Measurements from ENCODE around the gene SYNGR3. TPM values are rescaled to one million over a fixed set of nuclear protein-coding genes. Genes with fewer than 3 reads are reported as not detected.

SYNGR3 gene
- total and polyA plus RNA-seq, 2 donors, result 1.8 to 2.0 TPM

DNA sequence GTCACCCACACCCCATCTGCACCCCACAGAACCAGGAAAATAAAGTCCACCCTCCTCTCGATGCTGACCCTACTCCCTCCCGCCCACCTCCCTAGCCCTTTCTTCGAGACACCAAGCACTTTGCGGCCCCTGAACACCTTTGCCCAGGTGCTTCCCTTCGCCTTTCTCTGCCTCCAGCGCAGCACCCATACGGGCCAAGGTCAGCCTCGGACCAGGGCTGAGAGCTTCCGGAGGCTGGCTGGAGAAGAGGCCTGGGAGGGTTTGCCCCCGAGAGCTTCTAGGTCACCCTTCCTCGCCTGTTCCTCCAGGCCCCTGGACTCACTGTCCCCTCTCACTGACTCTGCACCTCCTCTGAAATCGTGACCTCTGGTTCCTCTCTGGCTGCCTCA lies 34.3 kb downstream of the SYNGR3 start:
- H3K36me3 ChIP-seq (ENCODE audit: insufficient read depth), result no peaks in the 10 kb centered on the region
- WGBS, result 91% methylated on average over 12 of the region's 12 CpGs
- DNase-seq (ENCODE audit: extremely low spot score), result no peak
- peak overlapping the region; percentile 46 for H3K27ac ChIP-seq (ENCODE audit: low read depth)
- H3K4me1 ChIP-seq (ENCODE audit: insufficient read depth), result no peaks in the 10 kb centered on the region
- no peak overlapping the region for H3K4me3 ChIP-seq (ENCODE audit: low read depth, low read length)

DNA sequence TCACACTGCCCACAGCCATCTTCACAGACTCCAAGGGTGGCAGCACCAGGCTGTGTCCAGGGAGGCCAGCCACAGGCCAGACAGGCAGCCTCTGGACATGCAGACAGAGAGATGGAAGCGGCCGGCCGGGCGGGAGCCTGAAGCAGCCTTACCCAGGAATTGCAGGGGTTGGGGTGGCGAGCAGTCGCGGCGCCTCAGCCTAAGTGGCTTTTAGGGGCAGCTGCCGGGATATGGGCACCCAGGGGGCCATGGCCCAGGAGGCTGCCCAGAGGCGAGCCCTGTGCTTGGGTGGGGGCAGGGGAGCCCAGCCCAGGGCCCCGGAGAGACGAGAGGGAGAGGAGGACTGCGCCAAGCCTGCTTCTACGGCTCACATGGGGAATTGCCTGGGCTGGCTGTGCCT lies 35.5 kb downstream of the SYNGR3 start:
- Histone ChIP-seq H3K36me3 (ENCODE audit: insufficient read depth) (no peaks in the 10 kb centered on the region), H3K4me1 (ENCODE audit: insufficient read depth) (no peaks in the 10 kb centered on the region), H3K4me3 (ENCODE audit: low read depth, low read length) (no peak overlapping the region), H3K27ac (ENCODE audit: low read depth) (no peak overlapping the region)
- DNase-seq (ENCODE audit: extremely low spot score), result no peak
- WGBS, result 93% methylated on average over 14 of the region's 14 CpGs

DNA sequence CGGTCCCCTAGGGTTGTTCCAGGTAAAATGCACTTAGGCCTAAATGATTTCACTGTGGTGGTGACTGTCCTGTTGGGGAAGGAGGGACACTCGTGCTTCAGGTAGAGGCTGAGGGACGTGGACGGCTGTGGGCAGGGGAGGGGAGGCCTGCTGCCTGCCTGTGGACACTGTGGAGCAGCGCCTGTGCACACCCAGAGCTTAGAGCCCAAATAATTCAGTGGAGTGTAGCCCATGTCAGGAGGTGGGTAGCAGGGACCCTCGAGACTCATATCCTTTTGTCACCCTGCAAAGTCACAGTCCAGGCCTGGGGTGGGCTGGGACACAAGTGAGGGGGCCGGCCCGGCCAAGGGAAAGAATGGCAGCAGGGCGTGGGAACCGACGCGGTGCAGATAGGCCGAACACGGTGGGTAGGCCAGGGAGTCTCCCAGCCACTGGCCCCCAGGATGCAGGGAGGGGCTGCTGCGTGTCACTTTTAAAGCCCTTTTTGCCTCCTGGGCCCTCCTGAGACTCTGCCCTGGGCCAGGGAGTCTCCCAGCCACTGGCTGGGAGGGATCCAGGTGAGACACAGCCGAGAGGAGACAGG lies 36.2 kb downstream of the SYNGR3 start:
- WGBS, result 84% methylated on average over 16 of the region's 16 CpGs
- no peaks in the 10 kb centered on the region for H3K4me1 ChIP-seq (ENCODE audit: insufficient read depth)
- peak overlapping the region; percentile 67 for H3K27ac ChIP-seq (ENCODE audit: low read depth)
- DNase-seq (ENCODE audit: extremely low spot score), result no peak
- H3K4me3 ChIP-seq (ENCODE audit: low read depth, low read length), result peak overlapping the region; percentile 82
- no peaks in the 10 kb centered on the region for H3K36me3 ChIP-seq (ENCODE audit: insufficient read depth)

DNA sequence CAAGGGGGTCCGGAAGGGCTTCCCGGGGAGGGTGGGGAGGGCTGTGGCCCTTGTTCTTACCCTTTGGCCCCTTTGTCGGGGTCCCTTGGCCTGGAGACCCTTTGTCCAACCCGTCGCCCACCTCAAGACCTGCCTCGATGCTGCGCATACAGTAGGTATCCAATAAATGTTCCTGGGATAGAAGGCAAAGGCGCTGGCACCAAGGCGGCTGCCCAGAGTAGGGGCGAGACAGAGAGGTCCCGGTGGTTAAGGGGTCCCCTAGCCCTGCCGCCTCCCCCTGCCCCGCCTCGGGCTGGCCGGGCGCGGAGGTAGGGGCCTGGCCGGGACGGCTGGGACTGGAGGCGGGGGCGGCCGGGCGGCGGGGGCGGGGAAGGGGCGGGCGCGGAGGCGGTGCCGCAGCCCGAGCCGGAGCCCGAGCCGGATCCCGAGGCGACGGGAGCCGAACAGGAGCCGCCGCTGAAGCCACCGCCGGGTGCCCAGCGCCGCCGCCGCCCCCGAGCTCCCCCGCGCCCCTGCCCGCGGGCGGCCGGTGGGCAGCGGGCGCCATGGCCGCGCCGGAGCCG lies 36.8 kb downstream of the SYNGR3 start, which contains the start of gene NHERF2:
NHERF2 (plus strand) TSS at position 442 of the 563 bp plus-strand sequence; CDS start at position 546, 104 bp downstream.
- peak within 1 kb of the TSS; percentile 82 for H3K4me3 ChIP-seq (ENCODE audit: low read depth, low read length)
- H3K4me1 ChIP-seq (ENCODE audit: insufficient read depth), result no peaks in the 10 kb centered on the region
- H3K27ac ChIP-seq (ENCODE audit: low read depth), result peak within 1 kb of the TSS; percentile 67
- DNase-seq (ENCODE audit: extremely low spot score), result no peak
- WGBS, result 8% methylated on average over 58 of the region's 59 CpGs
- H3K36me3 ChIP-seq (ENCODE audit: insufficient read depth), result no peaks in the 10 kb centered on the region

DNA sequence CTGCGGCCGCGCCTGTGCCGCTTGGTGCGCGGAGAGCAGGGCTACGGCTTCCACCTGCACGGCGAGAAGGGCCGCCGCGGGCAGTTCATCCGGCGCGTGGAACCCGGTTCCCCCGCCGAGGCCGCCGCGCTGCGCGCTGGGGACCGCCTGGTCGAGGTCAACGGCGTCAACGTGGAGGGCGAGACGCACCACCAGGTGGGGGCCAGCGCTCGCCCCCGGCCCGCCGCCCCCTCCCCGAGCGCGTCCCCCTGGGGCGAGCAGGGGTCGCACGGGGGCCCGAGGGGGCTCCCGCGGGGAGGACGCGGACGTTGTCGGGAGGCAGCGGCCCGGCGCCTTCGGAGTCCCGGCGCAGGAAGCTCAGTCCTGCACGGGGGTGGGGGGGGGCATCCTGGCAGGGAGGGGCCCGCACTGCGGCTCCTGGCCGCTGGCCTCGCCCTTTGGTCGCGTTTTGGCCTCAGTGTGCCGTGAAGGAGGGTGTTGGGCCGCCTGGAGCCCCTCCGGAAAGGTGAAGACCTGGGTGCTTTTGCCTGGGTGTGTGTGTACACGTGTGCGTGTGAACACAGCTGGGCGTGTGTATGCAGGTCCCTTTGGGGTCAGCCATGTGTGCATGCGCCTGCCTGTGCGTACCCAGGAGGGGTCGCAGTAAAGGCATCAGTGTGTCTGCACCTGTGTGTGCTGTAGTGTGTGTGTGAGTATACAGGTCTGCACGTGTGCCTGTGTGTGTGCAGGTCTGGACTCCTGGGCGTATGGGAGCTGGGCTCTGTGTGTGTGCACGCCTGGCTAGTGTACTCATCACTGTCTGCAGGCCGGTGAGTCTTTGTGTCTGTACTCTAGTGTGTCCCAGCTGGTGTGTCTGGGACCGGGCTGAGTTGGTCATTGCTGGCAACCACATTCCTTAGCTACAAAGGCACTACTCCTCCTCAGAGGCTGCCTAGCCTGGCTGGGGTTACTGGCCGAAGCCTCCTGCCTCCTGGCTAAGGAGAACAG lies 37.5 kb downstream of the SYNGR3 start:
- H3K4me3 ChIP-seq (ENCODE audit: low read depth, low read length), result peak overlapping the region; percentile 82
- H3K27ac ChIP-seq (ENCODE audit: low read depth), result peak overlapping the region; percentile 41
- H3K36me3 ChIP-seq (ENCODE audit: insufficient read depth), result no peaks in the 10 kb centered on the region
- WGBS, result 5% methylated on average over 76 of the region's 76 CpGs
- H3K4me1 ChIP-seq (ENCODE audit: insufficient read depth), result peaks cover under 1% of the 10 kb centered on the region
- no peak for DNase-seq (ENCODE audit: extremely low spot score)

DNA sequence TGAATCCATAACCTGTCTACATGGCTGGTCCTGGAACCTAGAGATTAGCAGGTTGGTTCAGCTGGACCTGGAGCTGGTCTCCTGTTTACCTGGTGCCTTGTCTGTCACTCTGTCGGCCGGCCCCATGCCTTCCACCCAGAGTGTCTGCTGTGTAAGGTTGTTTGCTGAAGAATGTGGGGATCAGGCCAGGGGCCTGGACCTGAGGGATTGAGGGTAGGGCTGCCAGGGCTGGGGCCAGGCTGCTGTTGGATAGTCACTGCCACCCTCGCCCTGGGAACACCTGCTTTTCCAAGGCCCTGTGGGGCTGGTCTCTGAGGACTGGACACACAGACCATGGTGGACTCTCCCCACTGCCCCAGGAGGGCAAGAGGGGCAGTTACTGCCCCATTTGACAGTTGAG lies 38.4 kb downstream of the SYNGR3 start:
- DNase-seq (ENCODE audit: extremely low spot score), result no peak
- no peak overlapping the region for H3K27ac ChIP-seq (ENCODE audit: low read depth)
- H3K36me3 ChIP-seq (ENCODE audit: insufficient read depth), result no peaks in the 10 kb centered on the region
- H3K4me3 ChIP-seq (ENCODE audit: low read depth, low read length), result peak overlapping the region; percentile 82
- H3K4me1 ChIP-seq (ENCODE audit: insufficient read depth), result peaks cover 2% of the 10 kb centered on the region
- 59% methylated on average over 3 of the region's 3 CpGs for WGBS

DNA sequence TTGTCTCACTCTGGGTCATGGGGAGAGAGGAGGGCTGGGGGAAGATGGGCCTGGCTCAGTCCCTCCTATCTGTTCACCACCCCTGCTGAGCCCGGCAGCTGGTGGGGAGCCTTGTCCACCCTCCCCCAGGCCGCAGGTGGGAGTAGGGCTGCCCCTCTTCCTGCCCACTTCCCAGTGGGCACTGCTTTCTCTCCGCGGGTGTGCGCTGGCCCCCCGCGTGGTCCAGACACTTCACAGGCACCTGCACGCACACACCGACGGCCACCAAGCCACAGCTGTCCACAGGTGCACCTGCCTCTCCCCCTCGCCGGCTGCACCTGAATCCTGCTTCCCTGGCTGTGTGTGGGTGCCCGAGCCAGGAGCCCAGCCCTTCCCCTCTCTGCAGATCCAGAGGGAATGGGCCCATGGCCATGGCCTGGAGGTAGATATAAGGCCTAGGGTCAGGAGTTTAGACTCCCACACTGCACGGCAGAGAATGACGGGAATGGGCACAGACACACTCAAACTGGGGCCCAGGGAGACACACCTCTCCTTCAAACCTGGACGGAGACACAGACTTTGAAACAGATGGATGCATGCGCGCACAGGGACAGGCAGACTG lies 39.0 kb downstream of the SYNGR3 start:
- H3K4me3 ChIP-seq (ENCODE audit: low read depth, low read length), result peak overlapping the region; percentile 82
- 72% methylated on average over 18 of the region's 18 CpGs for WGBS
- H3K27ac ChIP-seq (ENCODE audit: low read depth), result no peak overlapping the region
- peaks cover 2% of the 10 kb centered on the region for H3K4me1 ChIP-seq (ENCODE audit: insufficient read depth)
- no peak for DNase-seq (ENCODE audit: extremely low spot score)
- no peaks in the 10 kb centered on the region for H3K36me3 ChIP-seq (ENCODE audit: insufficient read depth)

DNA sequence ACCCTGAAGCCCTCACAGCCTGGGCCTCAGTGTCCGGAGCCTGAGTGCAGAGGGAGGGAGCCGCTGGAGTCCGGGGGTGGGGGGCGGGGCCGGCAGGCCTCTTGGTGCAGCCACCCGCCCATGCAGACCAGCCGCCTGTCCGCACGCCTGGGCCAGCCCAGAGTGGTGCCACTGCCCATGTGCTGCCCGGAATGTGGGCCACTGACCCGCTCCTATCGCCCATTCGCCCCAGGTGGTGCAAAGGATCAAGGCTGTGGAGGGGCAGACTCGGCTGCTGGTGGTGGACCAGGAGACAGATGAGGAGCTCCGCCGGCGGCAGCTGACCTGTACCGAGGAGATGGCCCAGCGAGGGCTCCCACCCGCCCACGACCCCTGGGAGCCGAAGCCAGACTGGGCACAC lies 39.6 kb downstream of the SYNGR3 start:
- Histone ChIP-seq H3K4me1 (ENCODE audit: insufficient read depth) (peaks cover 2% of the 10 kb centered on the region), H3K36me3 (ENCODE audit: insufficient read depth) (no peaks in the 10 kb centered on the region), H3K27ac (ENCODE audit: low read depth) (no peak overlapping the region), H3K4me3 (ENCODE audit: low read depth, low read length) (no peak overlapping the region)
- WGBS, result 69% methylated on average over 22 of the region's 22 CpGs
- no peak for DNase-seq (ENCODE audit: extremely low spot score)

DNA sequence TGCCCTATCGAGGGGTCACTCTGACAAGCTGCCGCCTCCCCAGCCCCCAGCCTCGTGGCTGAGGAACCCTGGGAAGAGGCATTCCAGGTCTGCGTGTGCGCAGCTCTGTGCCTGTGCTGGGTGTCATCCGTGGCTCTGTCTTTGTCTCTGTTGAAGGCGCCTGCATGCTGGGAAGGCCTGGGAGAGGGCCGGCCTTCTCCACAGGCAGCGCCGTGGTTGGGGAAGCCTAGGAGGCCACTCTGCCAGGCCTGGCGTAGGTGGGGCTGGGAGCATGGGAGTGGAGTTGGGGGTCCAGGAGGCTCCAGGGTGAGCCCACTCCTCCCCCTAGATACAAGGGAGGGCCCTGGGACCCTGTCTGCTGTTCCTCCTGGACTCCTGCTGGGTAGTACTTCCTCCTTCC lies 40.3 kb downstream of the SYNGR3 start:
- Histone ChIP-seq H3K27ac (ENCODE audit: low read depth) (no peak overlapping the region), H3K4me3 (ENCODE audit: low read depth, low read length) (no peak overlapping the region), H3K36me3 (ENCODE audit: insufficient read depth) (no peaks in the 10 kb centered on the region), H3K4me1 (ENCODE audit: insufficient read depth) (peaks cover 2% of the 10 kb centered on the region)
- no peak for DNase-seq (ENCODE audit: extremely low spot score)
- 87% methylated on average over 11 of the region's 11 CpGs for WGBS

DNA sequence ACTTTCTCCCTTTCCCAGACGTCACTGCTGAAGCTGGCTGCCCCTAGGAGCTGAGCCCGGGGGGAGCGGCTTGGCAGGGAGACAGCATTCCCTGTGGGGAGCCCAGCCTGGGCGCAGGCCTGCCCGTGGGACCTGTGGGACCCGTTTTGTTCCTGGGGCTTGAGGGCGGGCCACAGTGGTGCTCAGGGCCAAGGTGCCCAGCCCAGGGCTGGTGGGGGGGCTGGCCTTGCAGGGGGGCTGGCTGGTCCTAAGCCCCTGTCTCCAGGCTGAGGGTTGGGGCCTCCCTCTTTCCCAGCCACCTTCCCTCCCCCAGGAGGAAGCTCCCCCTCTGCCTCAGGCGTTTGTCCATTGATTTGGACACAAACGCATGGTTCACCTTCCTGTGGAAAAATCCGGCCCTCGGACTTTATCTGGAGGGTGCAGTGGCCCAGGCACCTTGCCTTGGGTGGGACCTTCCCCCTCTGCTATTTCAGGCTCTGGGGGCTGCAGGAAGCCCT lies 41.4 kb downstream of the SYNGR3 start:
- H3K27ac ChIP-seq (ENCODE audit: low read depth), result no peak overlapping the region
- no peaks in the 10 kb centered on the region for H3K36me3 ChIP-seq (ENCODE audit: insufficient read depth)
- no peak for DNase-seq (ENCODE audit: extremely low spot score)
- H3K4me3 ChIP-seq (ENCODE audit: low read depth, low read length), result no peak overlapping the region
- 71% methylated on average over 11 of the region's 11 CpGs for WGBS
- H3K4me1 ChIP-seq (ENCODE audit: insufficient read depth), result peaks cover 3% of the 10 kb centered on the region

DNA sequence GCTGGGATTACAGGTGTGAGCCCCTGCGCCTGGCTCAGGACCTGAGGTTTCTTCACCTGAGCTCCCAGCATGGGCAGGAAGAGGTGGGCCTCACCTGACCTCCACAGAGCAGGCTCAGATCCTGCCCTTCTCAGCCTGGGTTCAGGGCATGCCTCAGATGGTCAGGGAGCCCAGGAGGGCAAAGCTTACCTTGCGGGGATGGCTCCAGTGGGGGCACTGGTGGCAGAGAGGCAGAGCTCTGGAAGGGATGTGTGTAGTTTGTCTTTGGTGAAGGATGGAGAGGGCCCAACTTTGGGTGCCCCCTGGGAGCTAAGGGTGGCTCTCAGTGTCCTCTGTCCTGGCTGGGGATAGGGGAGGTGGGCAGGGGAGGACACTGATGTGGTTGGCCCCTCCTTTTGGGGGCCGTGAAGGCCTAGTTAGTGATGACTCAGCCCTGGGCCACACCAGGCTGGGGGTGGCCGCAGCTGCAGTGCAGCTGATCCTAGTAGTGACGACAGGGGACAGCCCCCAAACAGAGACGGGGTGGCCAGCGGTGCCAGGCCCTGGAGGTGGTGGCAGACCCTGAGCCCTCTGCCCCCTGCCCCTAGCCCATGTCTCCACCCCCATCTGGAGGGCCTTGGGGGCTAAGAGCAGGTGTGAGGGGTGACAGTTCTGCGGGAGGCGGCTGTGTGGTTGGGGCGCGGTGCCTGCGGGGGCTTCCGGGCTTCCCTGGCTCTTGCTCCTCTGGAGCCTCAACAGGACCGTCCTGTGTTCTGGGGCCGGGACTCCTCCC lies 42.7 kb downstream of the SYNGR3 start:
- 66% methylated on average over 15 of the region's 15 CpGs for WGBS
- Histone ChIP-seq H3K36me3 (ENCODE audit: insufficient read depth) (no peaks in the 10 kb centered on the region), H3K4me1 (ENCODE audit: insufficient read depth) (peaks cover 3% of the 10 kb centered on the region), H3K27ac (ENCODE audit: low read depth) (peak overlapping the region; percentile 71), H3K4me3 (ENCODE audit: low read depth, low read length) (peak overlapping the region; percentile 6)
- no peak for DNase-seq (ENCODE audit: extremely low spot score)

DNA sequence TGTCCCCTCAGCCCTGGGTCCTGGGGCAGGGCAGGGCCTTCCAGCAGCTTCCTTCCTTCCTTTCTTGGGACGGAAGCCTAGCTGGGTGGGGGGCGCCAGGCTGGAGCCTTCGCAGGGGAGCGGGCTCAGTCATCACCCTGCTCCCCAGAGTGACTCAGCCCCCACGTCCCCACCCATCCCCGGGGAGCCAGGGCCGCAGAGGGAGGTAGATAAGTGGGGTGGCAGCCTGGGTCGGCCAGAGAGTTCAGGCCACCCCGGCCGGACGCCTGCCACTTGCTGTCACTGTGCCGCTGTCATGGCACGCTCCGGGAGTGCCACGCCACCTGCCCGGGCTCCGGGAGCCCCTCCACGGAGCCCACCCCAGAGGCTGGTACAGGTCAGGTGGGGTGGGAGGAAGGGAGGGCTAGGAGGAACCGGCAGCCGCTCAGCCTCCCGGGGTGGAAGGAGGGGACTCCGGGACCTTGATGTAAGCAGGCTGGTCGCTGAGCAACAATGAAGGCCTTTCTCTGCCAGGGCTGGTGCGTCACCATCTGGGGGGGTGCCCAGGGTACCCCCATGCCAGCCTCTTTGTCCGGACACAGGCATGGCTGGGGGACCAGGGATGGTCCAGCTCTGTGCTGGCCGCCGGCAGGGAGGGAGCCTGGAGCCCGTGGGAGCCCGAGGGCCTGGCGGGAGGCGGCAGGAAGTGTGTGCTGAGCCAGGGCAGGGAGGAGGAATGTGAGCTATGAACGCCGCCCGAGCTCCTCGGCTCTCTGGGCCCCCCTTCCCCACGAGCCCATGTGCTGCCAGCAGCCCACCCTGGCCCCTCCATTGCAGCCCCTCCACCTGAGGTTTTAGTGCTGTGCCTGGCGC lies 43.5 kb downstream of the SYNGR3 start:
- DNase-seq (ENCODE audit: extremely low spot score), result no peak
- Histone ChIP-seq H3K4me3 (ENCODE audit: low read depth, low read length) (peak overlapping the region; percentile 6), H3K4me1 (ENCODE audit: insufficient read depth) (peaks cover 3% of the 10 kb centered on the region), H3K27ac (ENCODE audit: low read depth) (peak overlapping the region; percentile 71), H3K36me3 (ENCODE audit: insufficient read depth) (no peaks in the 10 kb centered on the region)
- WGBS, result 17% methylated on average over 37 of the region's 37 CpGs
